AG09319 (cell line): ENCODE measurements around the gene SLC7A1.
A peak's percentile ranks its signal among the peaks of the same experiment; 100 is the strongest.
"Not testable (repeated sequence)": the region's sequence is repeated elsewhere in the genome, so short reads cannot be mapped to it uniquely, and the experiment has no call there.

Experiments
- DNase-seq: peaks from one replicate; pipeline ENCODE4 v3.0.0-alpha.2; 2010; ENCODE audit warnings: low read depth; ENCODE audit errors: extremely low read depth
- TF ChIP-seq, protein P1 (sequence below): IDR thresholded peaks from 2 replicates; pipeline ENCODE4 v1.5.1; 2011; ENCODE audit warnings: low read depth, mild to moderate bottlenecking, inconsistent platforms, low read length, moderate library complexity

SLC7A1 gene

DNA sequence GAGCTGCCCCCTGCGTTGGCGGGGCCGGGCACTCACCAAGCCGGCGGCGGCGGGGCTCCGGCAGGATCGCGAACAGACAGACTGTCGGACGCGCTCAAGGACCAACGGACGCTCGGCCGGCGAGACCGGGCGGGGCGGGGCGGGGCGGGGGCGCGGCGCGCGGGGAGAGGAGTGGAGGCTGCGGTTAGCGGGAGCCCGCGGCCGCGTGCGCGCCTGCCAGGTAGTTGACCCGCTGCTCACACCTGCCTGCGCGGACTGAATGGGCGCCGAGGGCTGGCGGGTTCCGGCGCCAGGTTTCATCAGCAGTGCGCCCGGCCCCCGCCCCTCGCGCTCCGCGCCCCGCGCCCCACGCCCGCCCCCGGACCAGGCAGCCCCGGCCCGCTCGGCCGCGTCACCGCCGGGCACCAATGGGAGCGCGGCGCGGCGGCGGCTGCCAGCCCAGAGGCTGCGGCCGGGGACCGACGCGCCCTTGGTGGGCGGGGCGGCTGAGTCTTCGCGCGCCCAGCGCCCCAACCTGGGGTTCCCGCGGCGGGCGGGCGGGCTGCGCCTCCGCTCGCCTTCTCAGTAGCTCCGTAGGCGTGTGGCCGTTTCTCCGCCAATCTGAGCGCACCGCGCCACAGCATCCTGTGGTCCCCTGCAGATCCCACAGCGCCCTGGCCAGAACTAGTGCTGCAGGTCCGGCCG lies at the start of gene SLC7A1:
Gene SLC7A1 (minus strand): TSS at position 309 of the 684 bp plus-strand sequence. CDS start 59,500 bp downstream, outside the sequence.
- TF ChIP-seq, protein P1, sequence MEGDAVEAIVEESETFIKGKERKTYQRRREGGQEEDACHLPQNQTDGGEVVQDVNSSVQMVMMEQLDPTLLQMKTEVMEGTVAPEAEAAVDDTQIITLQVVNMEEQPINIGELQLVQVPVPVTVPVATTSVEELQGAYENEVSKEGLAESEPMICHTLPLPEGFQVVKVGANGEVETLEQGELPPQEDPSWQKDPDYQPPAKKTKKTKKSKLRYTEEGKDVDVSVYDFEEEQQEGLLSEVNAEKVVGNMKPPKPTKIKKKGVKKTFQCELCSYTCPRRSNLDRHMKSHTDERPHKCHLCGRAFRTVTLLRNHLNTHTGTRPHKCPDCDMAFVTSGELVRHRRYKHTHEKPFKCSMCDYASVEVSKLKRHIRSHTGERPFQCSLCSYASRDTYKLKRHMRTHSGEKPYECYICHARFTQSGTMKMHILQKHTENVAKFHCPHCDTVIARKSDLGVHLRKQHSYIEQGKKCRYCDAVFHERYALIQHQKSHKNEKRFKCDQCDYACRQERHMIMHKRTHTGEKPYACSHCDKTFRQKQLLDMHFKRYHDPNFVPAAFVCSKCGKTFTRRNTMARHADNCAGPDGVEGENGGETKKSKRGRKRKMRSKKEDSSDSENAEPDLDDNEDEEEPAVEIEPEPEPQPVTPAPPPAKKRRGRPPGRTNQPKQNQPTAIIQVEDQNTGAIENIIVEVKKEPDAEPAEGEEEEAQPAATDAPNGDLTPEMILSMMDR = no peak
- peak; percentile 52 for DNase-seq

DNA sequence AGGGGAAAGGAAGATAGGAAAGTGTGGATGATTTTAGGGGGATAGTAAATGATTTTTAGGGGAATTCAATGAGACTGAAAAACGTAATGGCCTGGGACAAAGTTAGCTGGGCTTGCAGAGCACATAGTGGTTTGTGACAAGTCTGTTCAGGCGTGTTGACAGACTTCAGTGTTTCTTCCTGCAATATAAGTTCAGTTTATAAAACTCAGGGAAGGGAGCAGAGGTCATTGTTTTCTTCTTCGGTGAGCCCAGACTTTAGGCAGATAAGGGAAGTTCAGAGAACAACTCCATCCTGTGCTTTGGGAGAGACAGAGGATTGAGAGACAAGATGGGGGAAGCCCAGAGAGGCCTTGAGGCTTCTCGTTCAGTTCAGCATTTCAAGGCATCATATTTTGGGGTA lies 45.2 kb upstream of the SLC7A1 start:
- TF ChIP-seq, protein P1 = no peak
- DNase-seq = no peak

DNA sequence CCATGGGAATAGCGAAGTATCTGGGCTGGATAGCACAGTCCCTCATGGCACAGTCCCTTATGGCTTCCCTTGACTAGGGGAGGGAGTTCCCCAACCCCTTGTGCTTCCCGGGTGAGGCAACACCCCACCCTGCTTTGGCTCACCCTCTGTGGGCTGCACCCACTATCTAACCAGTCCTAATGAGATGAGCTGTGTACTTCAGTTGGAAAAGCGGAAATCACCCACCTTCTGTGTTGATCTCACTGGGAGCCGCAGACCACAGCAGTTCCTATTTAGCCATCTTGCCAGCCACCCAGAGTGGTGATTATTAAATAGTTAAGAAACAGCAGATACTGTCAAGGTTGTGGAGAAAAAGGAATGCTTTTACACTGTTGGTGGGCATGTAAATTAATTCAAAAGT lies 41.3 kb upstream of the SLC7A1 start:
- DNase-seq = not testable (repeated sequence)

- TF ChIP-seq, protein P1 = no peak
- no peak for DNase-seq
Observed at GRCh38 chr13:29624997-29625396, 29.5 kb upstream of the SLC7A1 start.

DNA sequence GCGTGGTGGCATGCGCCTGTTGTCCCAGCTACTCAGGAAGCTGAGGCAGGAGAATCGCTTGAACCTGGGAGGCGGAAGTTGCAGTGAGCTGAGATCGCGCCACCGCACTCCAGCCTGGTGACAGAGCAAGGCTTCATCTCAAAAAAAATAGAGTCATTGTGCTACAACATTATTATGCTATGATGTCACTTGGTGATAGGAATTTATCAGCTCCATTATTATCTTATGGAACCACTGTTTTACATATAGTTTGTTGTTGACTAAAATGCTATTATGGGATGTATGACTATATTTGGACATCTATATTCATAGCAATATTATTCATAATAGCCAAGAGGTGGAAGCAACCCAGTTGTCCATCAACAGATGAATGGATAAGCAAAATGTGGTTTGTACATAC lies 26.4 kb upstream of the SLC7A1 start:
- no peak for DNase-seq

GRCh38 chr13:29621051-29621800 lies 25.7 kb upstream of the SLC7A1 start:
- TF ChIP-seq, protein P1 = no peak
- DNase-seq = no peak

More for the DNA sequence above, 26.4 kb upstream of the SLC7A1 start:
- TF ChIP-seq, protein P1 = no peak

GRCh38 chr13:29619995-29620394 lies 24.5 kb upstream of the SLC7A1 start:
- no peak for DNase-seq
- TF ChIP-seq, protein P1 = no peak

DNA sequence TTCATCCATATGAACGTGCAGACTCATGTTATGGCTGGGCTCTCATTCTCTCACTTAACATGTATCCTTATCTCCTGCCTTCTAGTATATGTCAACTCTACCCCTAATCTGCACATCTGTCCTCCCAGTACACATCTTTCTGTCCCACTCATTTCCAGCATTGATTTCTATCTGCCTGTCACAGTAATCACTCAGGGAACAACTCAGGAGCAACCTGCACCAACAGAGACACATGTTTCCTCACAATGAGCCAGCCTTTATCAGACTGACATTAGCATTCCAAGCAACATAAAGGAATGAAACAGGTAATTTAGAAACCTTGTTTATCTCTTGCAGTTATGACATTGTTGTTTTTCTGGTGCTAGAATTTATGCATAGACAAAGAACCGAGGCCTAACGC lies 17.6 kb upstream of the SLC7A1 start:
- no peak for DNase-seq
- TF ChIP-seq, protein P1 = no peak
